SK-N-SH (cell line): ENCODE data around the gene PKP4. TPM values are rescaled to one million over a fixed set of nuclear protein-coding genes. Genes with fewer than 3 reads are reported as not detected.
A peak's percentile ranks its signal among the peaks of the same experiment; 100 is the strongest.

ENCODE experiments used
- CTCF ChIA-PET: fragments of 300-600, 350-600 bp; formaldehyde crosslinking; extraction: SDS; loops from one replicate; lab custom pipeline; 2021; lab: Yijun Ruan, JAX
- POLR2A ChIA-PET: fragments of 350-600 bp; sonication (Branson Sonifier 250); formaldehyde crosslinking; extraction: SDS; loops from one replicate; lab custom pipeline; 2020; ENCODE audit warnings: antibody characterized with exemption, inconsistent platforms; lab: Yijun Ruan, JAX
- DNase-seq: peaks from one replicate; pipeline ENCODE4 v3.0.0; 2012
- H2AFZ ChIP-seq: fragments of 200-600 bp; sonication (generic); 2 replicates; pipeline ENCODE4 v1.8.1; 2016; ENCODE audit warnings: antibody characterized with exemption, mild to moderate bottlenecking, low read depth
- H3F3A ChIP-seq: fragments of 200-600 bp; sonication (generic); replicated peaks from 2 replicates; pipeline ENCODE3; 2016; ENCODE audit warnings: antibody characterized with exemption, mild to moderate bottlenecking; ENCODE audit not compliant: insufficient read depth
- H3K27ac ChIP-seq, 2 experiments: fragments of 200-500 bp in 1 of 2; fragments of 200-600 bp in 1 of 2; sonication (Bioruptor generic) in 1 of 2; sonication (generic), shearing (Covaris generic) in 1 of 2; 2 replicates each; pipeline versions ENCODE4 v1.5.1 to v1.6.1; 2014 to 2016; ENCODE audit warnings: low read depth in 2 of 2, inconsistent platforms in 1 of 2, low read length in 1 of 2, mild to moderate bottlenecking in 1 of 2, mixed read lengths in 1 of 2
- H3K27me3 ChIP-seq: fragments of 200-600 bp; sonication (generic), shearing (Covaris generic); 2 replicates; pipeline ENCODE4 v1.6.1; 2016; ENCODE audit warnings: mixed run types; ENCODE audit not compliant: insufficient read depth
- H3K36me3 ChIP-seq, 2 experiments: fragments of 200-500 bp in 1 of 2; fragments of 200-600 bp in 1 of 2; sonication (Bioruptor generic) in 1 of 2; sonication (generic) in 1 of 2; replicated peaks in 1 of 2; 2 replicates each; pipeline versions ENCODE3 to v1.5.1; 2014 to 2016; ENCODE audit warnings: low read length in 1 of 2, mild to moderate bottlenecking in 1 of 2; ENCODE audit not compliant: insufficient read depth in 2 of 2, control insufficient read depth in 1 of 2
- H3K4me1 ChIP-seq, 2 experiments: fragments of 200-500 bp in 1 of 2; fragments of 200-600 bp in 1 of 2; sonication (Bioruptor generic) in 1 of 2; sonication (generic), shearing (Covaris generic) in 1 of 2; 2 replicates each; pipeline versions ENCODE4 v1.5.1 to v1.6.1; 2014 to 2016; ENCODE audit warnings: low read depth in 1 of 2, low read length in 1 of 2, mixed run types in 1 of 2; ENCODE audit not compliant: insufficient read depth in 2 of 2, control insufficient read depth in 1 of 2
- H3K4me2 ChIP-seq: fragments of 200-600 bp; sonication (generic), shearing (Covaris generic); 2 replicates; pipeline ENCODE4 v1.6.1; 2017; ENCODE audit warnings: mixed run types
- H3K4me3 ChIP-seq, 2 experiments: fragments of 200-500 bp in 1 of 2; fragments of 200-600 bp in 1 of 2; sonication (Bioruptor generic) in 1 of 2; sonication (generic), shearing (Covaris generic) in 1 of 2; 2 replicates each; pipeline versions ENCODE4 v1.5.1 to v1.8.1; 2014 to 2016; ENCODE audit warnings: low read depth in 2 of 2, inconsistent platforms in 1 of 2, low read length in 1 of 2, mild to moderate bottlenecking in 1 of 2, mixed read lengths in 1 of 2, moderate library complexity in 1 of 2
- H3K79me2 ChIP-seq: fragments of 200-600 bp; sonication (generic); 2 replicates; pipeline ENCODE4 v1.8.1; 2017; ENCODE audit warnings: mild to moderate bottlenecking; ENCODE audit not compliant: insufficient read depth
- H3K9ac ChIP-seq: fragments of 200-600 bp; sonication (generic); 2 replicates; pipeline ENCODE4 v1.6.1; 2017; ENCODE audit warnings: mixed run types
- H3K9me2 ChIP-seq: fragments of 200-600 bp; sonication (generic); 2 replicates; pipeline ENCODE4 v1.6.1; 2017; ENCODE audit warnings: mixed run types
- H3K9me3 ChIP-seq: fragments of 200-600 bp; sonication (generic); 2 replicates; pipeline ENCODE4 v1.6.1; 2017; ENCODE audit warnings: mixed run types, mild to moderate bottlenecking, moderate library complexity
- H4K20me1 ChIP-seq: fragments of 200-600 bp; sonication (generic); 2 replicates; pipeline ENCODE4 v1.6.1; 2017; ENCODE audit warnings: mild to moderate bottlenecking, mixed run types; ENCODE audit not compliant: insufficient read depth
- ELF1 ChIP-seq: IDR thresholded peaks from 2 replicates; pipeline ENCODE4 v1.4.0; 2012
- EZH2phosphoT487 ChIP-seq: fragments of 200-600 bp; sonication (generic); IDR thresholded peaks from 2 replicates; pipeline ENCODE4 v1.6.1; 2017; ENCODE audit warnings: low read depth, mixed run types, mild to moderate bottlenecking, antibody characterized with exemption, moderate library complexity, borderline replicate concordance
- FOSL2 ChIP-seq: IDR thresholded peaks from 2 replicates; pipeline ENCODE4 v1.4.0; 2012; ENCODE audit warnings: low read depth, mild to moderate bottlenecking, moderate library complexity, borderline replicate concordance
- FOXM1 ChIP-seq: IDR thresholded peaks from 2 replicates; pipeline ENCODE4 v1.4.0; 2012; ENCODE audit warnings: low read depth, mild to moderate bottlenecking
- GABPA ChIP-seq: IDR thresholded peaks from 2 replicates; pipeline ENCODE4 v1.4.0; 2012; ENCODE audit warnings: low read depth, mild to moderate bottlenecking
- JUND ChIP-seq: IDR thresholded peaks from 2 replicates; pipeline ENCODE4 v1.4.0; 2012
- RFX5 ChIP-seq: IDR thresholded peaks from 2 replicates; pipeline ENCODE4 v1.6.1; 2012; ENCODE audit warnings: mild to moderate bottlenecking, improper control_type of control experiment, low read length
- SMC3 ChIP-seq: IDR thresholded peaks from 2 replicates; pipeline ENCODE4 v1.6.1; 2012; ENCODE audit warnings: low read depth, low read length, improper control_type of control experiment
- TCF12 ChIP-seq: IDR thresholded peaks from 2 replicates; pipeline ENCODE4 v1.4.0; 2012
- TEAD4 ChIP-seq: IDR thresholded peaks from 2 replicates; pipeline ENCODE4 v1.4.0; 2012; ENCODE audit warnings: mild to moderate bottlenecking, borderline replicate concordance; ENCODE audit not compliant: insufficient read depth
- USF2 ChIP-seq: fragments of 150-350 bp; IDR thresholded peaks from 2 replicates; pipeline ENCODE4 v1.6.1; 2017; ENCODE audit warnings: antibody characterized with exemption, low read length, low read depth, borderline replicate concordance
- YY1 ChIP-seq: IDR thresholded peaks from 2 replicates; pipeline ENCODE4 v1.4.0; 2012; ENCODE audit warnings: low read depth, mild to moderate bottlenecking
- WGBS: methylation state at CpG from one replicate; pipeline ENCODE4 v1.1.6; 2017; ENCODE audit warnings: low lambda C conversion rate; 5-methylcytosine and 5-hydroxymethylcytosine counted together
- polyA plus RNA-seq, 3 experiments: library from polyadenylated mRNA; depleted of rRNA; stranded (reverse); fragments of >200 nt; gene quantifications; 2 replicates each; pipeline ENCODE4 v1.2.3, GENCODE V29; 2012
- TF ChIP-seq, protein P1 (sequence below): IDR thresholded peaks from 2 replicates; pipeline ENCODE4 v1.4.0; 2012; ENCODE audit warnings: low read depth
- TF ChIP-seq, protein P2 (sequence below): IDR thresholded peaks from 2 replicates; pipeline ENCODE4; 2012

PKP4 gene
- polyA plus RNA-seq, 1 of the 3 experiments (the other 2 are of a cell fraction), result 10.9 TPM

DNA sequence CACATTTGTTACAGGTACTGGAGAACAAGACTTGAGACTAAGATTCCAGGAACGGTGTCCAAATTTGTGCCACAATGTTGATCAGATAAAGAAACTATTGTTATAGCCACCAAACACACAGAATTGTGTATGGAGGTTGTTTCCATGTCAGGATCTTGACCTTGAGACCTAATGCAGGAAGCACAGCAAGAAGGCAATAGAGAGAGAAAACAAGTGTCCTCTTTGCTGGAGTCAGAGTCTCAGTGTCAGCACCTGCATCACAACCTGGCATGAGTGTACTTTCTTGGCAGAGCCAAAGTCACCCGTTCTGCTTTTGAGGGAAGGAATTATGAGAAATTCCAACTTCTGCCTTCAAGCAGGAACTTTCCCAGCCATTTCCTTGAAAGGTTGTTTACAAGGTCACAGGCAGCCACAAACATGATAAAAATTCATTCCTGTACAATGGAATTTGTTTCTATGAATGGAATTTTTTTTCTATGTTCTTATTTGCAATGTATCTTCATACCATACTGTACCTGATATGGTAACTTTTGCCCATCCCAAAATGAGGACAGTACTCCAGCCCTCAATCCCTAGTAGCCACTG lies 118.4 kb downstream of the PKP4 start:
- CTCF ChIA-PET, result no interaction called here
- POLR2A ChIA-PET, result no interaction called here

GRCh38 chr2:158577141-158577540 lies 120.4 kb downstream of the PKP4 start:
- POLR2A ChIA-PET, result no interaction called here
- no peaks in the 10 kb centered on the region for H3K9me2 ChIP-seq
- no peaks in the 10 kb centered on the region for H3K36me3 ChIP-seq
- no peak for TF ChIP-seq JUND
- no peak for TF ChIP-seq EZH2phosphoT487
- no peak for TF ChIP-seq USF2
- no peak for TF ChIP-seq FOSL2
- TF ChIP-seq GABPA, result no peak
- TF ChIP-seq RFX5, result no peak
- TF ChIP-seq SMC3, result no peak
- TF ChIP-seq ELF1, result no peak
- TF ChIP-seq TCF12, result no peak
- H3K27ac ChIP-seq, result no peak overlapping the region
- no peaks in the 10 kb centered on the region for H3K79me2 ChIP-seq
- H4K20me1 ChIP-seq, result no peaks in the 10 kb centered on the region
- DNase-seq, result no peak
- no peaks in the 10 kb centered on the region for H3F3A ChIP-seq
- WGBS, result 98% methylated on average over 5 of the region's 5 CpGs
- H3K9ac ChIP-seq, result no peak overlapping the region
- H3K4me1 ChIP-seq, result no peaks in the 10 kb centered on the region; a peak in 1 of 4 replicates
- H3K4me2 ChIP-seq, result no peak overlapping the region
- no peaks in the 10 kb centered on the region for H3K27me3 ChIP-seq
- no peak overlapping the region for H2AFZ ChIP-seq
- no peak overlapping the region for H3K4me3 ChIP-seq
- CTCF ChIA-PET, result interaction anchor here (1.3 kb wide), 1 partner anchor 17 kb away, joined by 4 read pairs; no protein-coding TSS in a partner anchor
- no peaks in the 10 kb centered on the region for H3K9me3 ChIP-seq

More for the DNA sequence above, 118.4 kb downstream of the PKP4 start:
- Histone ChIP-seq H2AFZ (no peak overlapping the region), H4K20me1 (no peaks in the 10 kb centered on the region), H3K4me2 (0 out of 2 replicates have a peak overlapping the region, but pooled peaks have one; percentile 3), H3K9me2 (no peaks in the 10 kb centered on the region), H3K9me3 (no peaks in the 10 kb centered on the region), H3K4me1 (no peaks in the 10 kb centered on the region; a peak in 1 of 4 replicates), H3K27ac (no peak overlapping the region), H3K27me3 (no peaks in the 10 kb centered on the region), H3K36me3 (no peaks in the 10 kb centered on the region), H3K9ac (no peak overlapping the region), H3K4me3 (no peak overlapping the region), H3F3A (no peaks in the 10 kb centered on the region), H3K79me2 (no peaks in the 10 kb centered on the region)
- TF ChIP-seq YY1, result no peak
- TF ChIP-seq USF2, result no peak
- no peak for TF ChIP-seq TEAD4
- TF ChIP-seq, protein P1, sequence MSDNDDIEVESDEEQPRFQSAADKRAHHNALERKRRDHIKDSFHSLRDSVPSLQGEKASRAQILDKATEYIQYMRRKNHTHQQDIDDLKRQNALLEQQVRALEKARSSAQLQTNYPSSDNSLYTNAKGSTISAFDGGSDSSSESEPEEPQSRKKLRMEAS, result no peak
- TF ChIP-seq TCF12, result no peak
- TF ChIP-seq FOXM1, result no peak
- TF ChIP-seq, protein P2, sequence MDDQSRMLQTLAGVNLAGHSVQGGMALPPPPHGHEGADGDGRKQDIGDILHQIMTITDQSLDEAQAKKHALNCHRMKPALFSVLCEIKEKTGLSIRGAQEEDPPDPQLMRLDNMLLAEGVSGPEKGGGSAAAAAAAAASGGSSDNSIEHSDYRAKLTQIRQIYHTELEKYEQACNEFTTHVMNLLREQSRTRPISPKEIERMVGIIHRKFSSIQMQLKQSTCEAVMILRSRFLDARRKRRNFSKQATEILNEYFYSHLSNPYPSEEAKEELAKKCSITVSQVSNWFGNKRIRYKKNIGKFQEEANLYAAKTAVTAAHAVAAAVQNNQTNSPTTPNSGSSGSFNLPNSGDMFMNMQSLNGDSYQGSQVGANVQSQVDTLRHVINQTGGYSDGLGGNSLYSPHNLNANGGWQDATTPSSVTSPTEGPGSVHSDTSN, result no peak
- 74% methylated on average over 2 of the region's 2 CpGs for whole genome bisulfite sequencing
- DNase-seq, result no peak
